ENCODE measurements around the gene MUC20.

DNA sequence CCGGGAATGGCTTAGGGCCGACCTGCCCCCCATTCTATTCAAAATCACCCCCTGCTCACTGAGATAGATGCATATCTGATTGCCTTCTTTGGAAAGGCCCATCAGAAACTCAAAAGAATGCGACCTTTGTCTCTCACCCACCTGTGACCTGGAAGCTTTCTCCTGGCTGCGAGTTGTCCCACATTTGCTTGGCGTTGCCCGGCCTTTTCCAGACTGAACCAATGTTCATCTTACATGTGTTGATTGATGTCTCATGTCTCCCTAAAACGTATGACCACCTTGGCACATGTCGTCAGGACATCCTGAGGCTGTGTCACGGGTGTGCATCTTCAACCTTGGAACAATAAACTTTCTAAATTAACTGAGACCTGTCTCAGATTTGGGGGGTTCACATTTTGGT is 3.4 kb upstream of the MUC20 start:
- TF ChIP-seq POLR2A (IDR thresholded peaks at IDR 0.05), result no peak
- TF ChIP-seq, protein P1, sequence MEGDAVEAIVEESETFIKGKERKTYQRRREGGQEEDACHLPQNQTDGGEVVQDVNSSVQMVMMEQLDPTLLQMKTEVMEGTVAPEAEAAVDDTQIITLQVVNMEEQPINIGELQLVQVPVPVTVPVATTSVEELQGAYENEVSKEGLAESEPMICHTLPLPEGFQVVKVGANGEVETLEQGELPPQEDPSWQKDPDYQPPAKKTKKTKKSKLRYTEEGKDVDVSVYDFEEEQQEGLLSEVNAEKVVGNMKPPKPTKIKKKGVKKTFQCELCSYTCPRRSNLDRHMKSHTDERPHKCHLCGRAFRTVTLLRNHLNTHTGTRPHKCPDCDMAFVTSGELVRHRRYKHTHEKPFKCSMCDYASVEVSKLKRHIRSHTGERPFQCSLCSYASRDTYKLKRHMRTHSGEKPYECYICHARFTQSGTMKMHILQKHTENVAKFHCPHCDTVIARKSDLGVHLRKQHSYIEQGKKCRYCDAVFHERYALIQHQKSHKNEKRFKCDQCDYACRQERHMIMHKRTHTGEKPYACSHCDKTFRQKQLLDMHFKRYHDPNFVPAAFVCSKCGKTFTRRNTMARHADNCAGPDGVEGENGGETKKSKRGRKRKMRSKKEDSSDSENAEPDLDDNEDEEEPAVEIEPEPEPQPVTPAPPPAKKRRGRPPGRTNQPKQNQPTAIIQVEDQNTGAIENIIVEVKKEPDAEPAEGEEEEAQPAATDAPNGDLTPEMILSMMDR (IDR thresholded peaks at IDR 0.05), result no peak

Data from right lobe of liver (tissue), 4 donors.